GM23248 (cell line): ENCODE measurements around the gene ROM1.

Experiments
- EZH2 ChIP-seq: fragments of 200-600 bp; sonication (generic); IDR thresholded peaks from 2 replicates; pipeline ENCODE4 v1.6.1; 2018; ENCODE audit warnings: antibody characterized with exemption, mild to moderate bottlenecking; ENCODE audit not compliant: insufficient read depth, poor library complexity, severe bottlenecking
- EZH2phosphoT487 ChIP-seq: fragments of 200-600 bp; sonication (generic); IDR thresholded peaks from 2 replicates; pipeline ENCODE4 v1.6.1; 2018; ENCODE audit warnings: antibody characterized with exemption, moderate library complexity, mild to moderate bottlenecking, low read depth; ENCODE audit not compliant: insufficient read depth

GRCh38 chr11:62601372-62602140, 11.5 kb upstream of the ROM1 start, which contains the start of gene MTA2:
- TF ChIP-seq EZH2 (no peak), EZH2phosphoT487 (no peak)
